Measurements from ENCODE around the gene ARHGEF28.

The ARHGEF28 gene

DNA sequence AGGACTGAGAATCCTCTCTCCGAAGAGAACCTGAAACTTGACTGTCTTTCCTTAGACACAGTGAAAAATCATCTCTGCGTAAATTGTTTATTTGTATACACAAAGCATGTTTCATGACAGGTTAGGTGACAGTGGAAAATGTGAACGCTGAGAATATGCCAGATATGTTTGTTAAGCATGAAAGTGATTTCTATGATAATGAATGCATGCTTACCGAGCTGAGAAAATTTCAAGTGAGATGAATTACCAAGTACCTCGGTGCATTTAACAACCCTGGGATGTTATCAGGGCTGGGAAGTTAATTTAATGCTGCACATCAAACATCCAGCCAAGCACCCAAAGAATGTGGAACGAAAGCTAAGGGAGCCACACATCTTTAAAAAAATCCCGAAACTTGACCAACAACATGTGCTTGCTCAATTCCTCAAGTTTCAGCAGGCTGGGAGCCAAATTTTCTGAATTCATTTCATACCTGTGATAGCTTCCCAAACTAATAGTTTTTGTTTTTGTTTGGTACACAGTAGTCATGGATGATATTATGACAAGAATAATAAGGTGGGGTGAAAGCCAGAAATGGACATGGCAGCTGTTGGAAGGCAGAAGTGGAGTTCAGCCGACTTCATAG, 336.9 kb downstream of the ARHGEF28 start:
- TF ChIP-seq, protein P1, sequence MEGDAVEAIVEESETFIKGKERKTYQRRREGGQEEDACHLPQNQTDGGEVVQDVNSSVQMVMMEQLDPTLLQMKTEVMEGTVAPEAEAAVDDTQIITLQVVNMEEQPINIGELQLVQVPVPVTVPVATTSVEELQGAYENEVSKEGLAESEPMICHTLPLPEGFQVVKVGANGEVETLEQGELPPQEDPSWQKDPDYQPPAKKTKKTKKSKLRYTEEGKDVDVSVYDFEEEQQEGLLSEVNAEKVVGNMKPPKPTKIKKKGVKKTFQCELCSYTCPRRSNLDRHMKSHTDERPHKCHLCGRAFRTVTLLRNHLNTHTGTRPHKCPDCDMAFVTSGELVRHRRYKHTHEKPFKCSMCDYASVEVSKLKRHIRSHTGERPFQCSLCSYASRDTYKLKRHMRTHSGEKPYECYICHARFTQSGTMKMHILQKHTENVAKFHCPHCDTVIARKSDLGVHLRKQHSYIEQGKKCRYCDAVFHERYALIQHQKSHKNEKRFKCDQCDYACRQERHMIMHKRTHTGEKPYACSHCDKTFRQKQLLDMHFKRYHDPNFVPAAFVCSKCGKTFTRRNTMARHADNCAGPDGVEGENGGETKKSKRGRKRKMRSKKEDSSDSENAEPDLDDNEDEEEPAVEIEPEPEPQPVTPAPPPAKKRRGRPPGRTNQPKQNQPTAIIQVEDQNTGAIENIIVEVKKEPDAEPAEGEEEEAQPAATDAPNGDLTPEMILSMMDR (IDR thresholded peaks at IDR 0.05; ENCODE audit: low read depth, low read length) = no peak
- TF ChIP-seq MYC (IDR thresholded peaks at IDR 0.05; ENCODE audit: low read depth, low read length) (no peak), POLR2A (IDR thresholded peaks at IDR 0.05; ENCODE audit: extremely low read depth, insufficient read length) (no peak)
- TF ChIP-seq, protein P2, sequence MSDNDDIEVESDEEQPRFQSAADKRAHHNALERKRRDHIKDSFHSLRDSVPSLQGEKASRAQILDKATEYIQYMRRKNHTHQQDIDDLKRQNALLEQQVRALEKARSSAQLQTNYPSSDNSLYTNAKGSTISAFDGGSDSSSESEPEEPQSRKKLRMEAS (IDR thresholded peaks at IDR 0.05; ENCODE audit: low read depth, low read length) = no peak
- no peak overlapping the region for H3K4me3 ChIP-seq (ENCODE audit: low read depth, low read length)
- DNase-seq (ENCODE audit: low read depth) = no peak

DNA sequence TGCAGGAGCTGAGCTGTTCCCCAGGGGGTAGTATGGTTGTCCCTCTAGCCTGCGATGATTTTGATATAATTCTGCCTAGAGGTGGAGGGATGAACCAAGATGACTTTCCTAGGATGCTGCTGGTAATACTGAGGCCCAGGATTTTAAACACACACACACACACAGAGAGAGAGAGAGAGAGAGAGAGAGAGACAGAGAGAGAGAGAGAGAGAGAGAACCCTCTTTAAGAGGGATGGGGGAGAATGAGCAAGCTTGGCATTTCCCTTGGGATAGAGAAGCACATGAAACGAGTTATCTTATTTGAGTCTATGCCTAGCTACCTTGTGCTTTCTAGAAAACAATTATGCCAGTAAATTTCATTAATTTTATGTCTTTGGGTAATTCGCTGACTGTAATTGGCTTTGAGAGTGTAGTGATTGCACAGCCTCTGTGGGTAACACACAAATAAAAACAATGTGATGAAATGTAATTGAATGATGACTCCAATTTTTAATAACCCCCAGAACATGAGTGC, 338.4 kb downstream of the ARHGEF28 start:
- no peak for DNase-seq (ENCODE audit: low read depth)
- no peak overlapping the region for H3K4me3 ChIP-seq (ENCODE audit: low read depth, low read length)

DNA sequence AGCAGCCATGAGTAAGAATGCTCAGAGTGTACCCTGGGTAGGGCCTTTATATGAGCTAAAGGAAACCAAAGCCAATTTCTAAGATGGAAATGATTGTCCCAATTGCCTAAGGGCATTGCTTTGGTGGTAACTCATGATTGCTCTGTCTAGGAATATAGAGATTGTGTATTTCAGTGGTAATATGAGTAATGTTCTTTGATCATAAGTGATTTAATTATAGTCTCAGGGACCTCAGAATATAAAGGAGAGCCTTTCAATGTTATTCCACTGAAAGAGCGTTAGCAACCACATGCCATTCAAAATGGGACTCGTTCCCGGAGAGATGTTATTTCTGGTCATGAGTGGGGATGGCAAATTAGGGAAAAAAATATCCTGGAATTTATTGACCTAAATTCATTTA, 340.5 kb downstream of the ARHGEF28 start:
- DNase-seq (ENCODE audit: low read depth) = no peak
- no peak overlapping the region for H3K4me3 ChIP-seq (ENCODE audit: low read depth, low read length)
- TF ChIP-seq MYC (IDR thresholded peaks at IDR 0.05; ENCODE audit: low read depth, low read length) (no peak), POLR2A (IDR thresholded peaks at IDR 0.05; ENCODE audit: extremely low read depth, insufficient read length) (no peak)
- TF ChIP-seq, protein P2 (IDR thresholded peaks at IDR 0.05; ENCODE audit: low read depth, low read length) = no peak
- TF ChIP-seq, protein P1 (IDR thresholded peaks at IDR 0.05; ENCODE audit: low read depth, low read length) = no peak

More for the DNA sequence above, 338.4 kb downstream of the ARHGEF28 start:
- TF ChIP-seq POLR2A (IDR thresholded peaks at IDR 0.05; ENCODE audit: extremely low read depth, insufficient read length) (no peak), MYC (IDR thresholded peaks at IDR 0.05; ENCODE audit: low read depth, low read length) (no peak)
- TF ChIP-seq, protein P2 (IDR thresholded peaks at IDR 0.05; ENCODE audit: low read depth, low read length) = no peak
- TF ChIP-seq, protein P1 (IDR thresholded peaks at IDR 0.05; ENCODE audit: low read depth, low read length) = no peak

DNA sequence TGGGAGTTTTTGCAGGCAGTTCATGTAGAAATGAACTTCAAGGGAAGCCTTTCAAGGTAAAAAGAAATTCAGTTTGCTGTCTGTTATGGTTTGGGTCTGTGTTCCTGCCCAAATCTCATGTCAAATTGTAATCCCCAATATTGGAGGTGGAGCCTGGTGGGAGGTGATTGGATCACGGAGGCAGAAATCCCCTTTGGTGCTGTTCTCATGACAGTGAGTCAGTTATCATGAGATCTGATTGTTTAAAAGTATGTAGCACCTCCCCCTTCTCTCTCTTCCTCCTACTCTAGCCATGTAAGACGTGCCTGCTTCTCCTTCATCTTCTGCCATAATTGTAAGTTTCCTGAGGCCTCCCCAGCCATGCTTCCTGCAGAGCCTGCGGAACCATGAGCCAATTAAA, 341.4 kb downstream of the ARHGEF28 start:
- H3K4me3 ChIP-seq (ENCODE audit: low read depth, low read length) = no peak overlapping the region
- TF ChIP-seq POLR2A (IDR thresholded peaks at IDR 0.05; ENCODE audit: extremely low read depth, insufficient read length) (no peak), MYC (IDR thresholded peaks at IDR 0.05; ENCODE audit: low read depth, low read length) (no peak)
- TF ChIP-seq, protein P2 (IDR thresholded peaks at IDR 0.05; ENCODE audit: low read depth, low read length) = no peak
- TF ChIP-seq, protein P1 (IDR thresholded peaks at IDR 0.05; ENCODE audit: low read depth, low read length) = no peak
- no peak for DNase-seq (ENCODE audit: low read depth)

DNA sequence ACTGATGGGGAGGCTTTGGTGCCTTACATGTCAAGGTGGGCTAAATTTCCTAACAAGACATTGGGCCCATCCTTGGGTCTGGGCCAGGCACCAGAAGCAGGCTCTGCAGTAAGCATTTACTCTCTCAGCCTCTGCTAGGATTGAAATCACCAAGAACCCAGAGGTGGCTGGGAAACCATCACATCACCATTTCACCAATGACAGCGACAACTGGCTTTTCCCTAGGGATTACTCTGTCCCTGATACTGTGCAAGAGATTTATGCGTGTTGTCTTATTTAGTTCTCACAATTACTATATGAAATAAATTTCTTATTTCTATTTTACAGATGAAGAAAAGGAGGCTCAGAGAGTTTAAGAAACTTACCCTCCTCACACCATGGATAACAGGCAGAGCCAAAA, 342.2 kb downstream of the ARHGEF28 start:
- TF ChIP-seq MYC (IDR thresholded peaks at IDR 0.05; ENCODE audit: low read depth, low read length) (no peak), POLR2A (IDR thresholded peaks at IDR 0.05; ENCODE audit: extremely low read depth, insufficient read length) (no peak)
- TF ChIP-seq, protein P2 (IDR thresholded peaks at IDR 0.05; ENCODE audit: low read depth, low read length) = no peak
- TF ChIP-seq, protein P1 (IDR thresholded peaks at IDR 0.05; ENCODE audit: low read depth, low read length) = no peak
- no peak for DNase-seq (ENCODE audit: low read depth)
- no peak overlapping the region for H3K4me3 ChIP-seq (ENCODE audit: low read depth, low read length)

Measured in NB4 (cell line).